ENCODE results near the gene TRMT10A.

TRMT10A gene, protein sequence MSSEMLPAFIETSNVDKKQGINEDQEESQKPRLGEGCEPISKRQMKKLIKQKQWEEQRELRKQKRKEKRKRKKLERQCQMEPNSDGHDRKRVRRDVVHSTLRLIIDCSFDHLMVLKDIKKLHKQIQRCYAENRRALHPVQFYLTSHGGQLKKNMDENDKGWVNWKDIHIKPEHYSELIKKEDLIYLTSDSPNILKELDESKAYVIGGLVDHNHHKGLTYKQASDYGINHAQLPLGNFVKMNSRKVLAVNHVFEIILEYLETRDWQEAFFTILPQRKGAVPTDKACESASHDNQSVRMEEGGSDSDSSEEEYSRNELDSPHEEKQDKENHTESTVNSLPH

DNA sequence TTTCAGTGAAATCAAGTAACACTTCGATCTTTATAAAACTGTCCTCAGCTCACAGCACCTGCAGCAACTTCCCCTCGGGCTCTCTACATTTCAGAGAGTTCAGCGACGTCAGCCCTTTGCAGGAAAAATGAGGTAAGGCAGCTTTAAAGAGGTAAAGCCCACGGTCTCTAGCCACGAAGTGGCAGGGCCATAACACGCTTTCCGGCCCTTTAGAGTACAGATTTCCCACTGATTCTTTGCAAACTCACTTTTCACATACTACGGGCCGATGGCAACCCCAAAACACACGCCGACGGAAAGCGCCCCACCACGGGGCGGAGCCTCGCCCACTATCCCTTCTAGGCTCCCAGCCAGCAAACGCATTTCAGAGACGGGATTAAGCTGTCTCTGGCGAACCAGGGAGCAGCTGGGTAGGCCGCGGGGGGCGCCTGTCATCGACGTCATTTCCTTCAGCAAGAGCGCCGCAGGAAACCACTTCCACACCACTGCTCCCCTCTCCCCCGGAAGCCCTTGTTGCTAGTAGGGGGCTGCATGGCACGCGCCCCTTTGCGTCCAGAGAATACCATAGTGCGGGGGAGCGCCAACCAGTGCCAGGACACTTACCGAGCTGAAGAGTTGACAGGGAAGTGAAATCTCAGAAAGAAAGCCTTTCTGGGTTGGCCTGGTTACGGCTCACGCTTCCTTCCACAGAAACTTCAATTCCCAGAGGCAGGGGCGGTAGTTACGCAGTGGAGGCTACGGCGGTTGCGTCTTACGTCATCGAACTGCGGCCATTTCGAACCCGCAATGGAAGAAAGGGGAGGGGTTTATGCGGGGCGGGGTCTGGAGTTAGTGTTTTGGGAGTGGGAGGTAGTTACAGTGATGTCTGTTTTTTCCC lies at the start of gene TRMT10A:
TSS of gene TRMT10A (minus strand) at position 730 of the 877 bp plus-strand sequence. CDS start 4,701 bp downstream, outside the sequence.
- no peak for TF ChIP-seq GATA1 (IDR thresholded peaks at IDR 0.05; ENCODE audit: low read depth, low read length)
- peak; percentile 85 for TF ChIP-seq POLR2A (IDR thresholded peaks at IDR 0.05; ENCODE audit: low read length)

DNA sequence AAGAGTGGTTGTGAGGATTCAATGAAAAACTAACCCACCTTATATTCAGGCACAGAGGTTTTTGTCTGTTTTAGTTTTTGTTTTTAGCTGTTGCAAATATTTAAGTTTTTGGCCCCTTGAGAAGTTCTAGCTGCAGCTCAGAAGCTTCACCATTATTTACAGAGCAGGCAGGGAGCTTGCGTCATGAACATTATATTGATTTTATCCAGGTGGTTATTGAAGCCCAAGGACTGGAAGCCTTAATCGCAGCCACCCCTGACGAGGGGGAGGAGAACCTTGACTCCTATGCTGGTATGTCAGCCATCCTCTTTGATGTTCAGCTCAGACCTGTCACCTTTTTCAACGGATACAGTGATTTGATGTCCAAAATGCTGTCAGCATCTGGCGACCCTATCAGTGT lies 48.9 kb upstream of the TRMT10A start:
- TF ChIP-seq POLR2A (IDR thresholded peaks at IDR 0.05; ENCODE audit: low read length) (no peak), GATA1 (IDR thresholded peaks at IDR 0.05; ENCODE audit: low read depth, low read length) (no peak)

More for the DNA sequence above, at the start of gene TRMT10A:
- DNase-seq, result peak; percentile 97 to 98

DNA sequence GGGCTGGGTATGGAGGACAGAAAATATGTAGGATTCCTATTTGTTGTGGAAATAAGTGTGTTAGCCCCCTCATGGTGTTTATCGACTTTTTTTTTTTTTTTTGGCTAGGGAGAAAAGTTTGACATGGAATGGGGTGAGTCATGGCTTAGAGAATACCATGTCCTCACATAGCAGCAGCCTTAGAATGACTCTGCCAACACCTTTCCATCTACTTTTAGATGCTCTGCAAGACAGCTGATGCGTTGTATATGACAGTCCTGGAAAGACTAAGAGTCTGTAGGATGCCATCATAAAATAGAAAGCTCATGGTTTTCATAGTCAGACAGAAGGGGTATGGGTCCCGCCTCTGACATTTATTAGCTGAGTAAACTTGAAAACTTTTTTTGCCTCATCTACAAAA lies 48.4 kb upstream of the TRMT10A start:
- no peak for DNase-seq
- TF ChIP-seq POLR2A (IDR thresholded peaks at IDR 0.05; ENCODE audit: low read length) (no peak), GATA1 (IDR thresholded peaks at IDR 0.05; ENCODE audit: low read depth, low read length) (no peak)

More for the DNA sequence above, 48.9 kb upstream of the TRMT10A start:
- no peak for DNase-seq

DNA sequence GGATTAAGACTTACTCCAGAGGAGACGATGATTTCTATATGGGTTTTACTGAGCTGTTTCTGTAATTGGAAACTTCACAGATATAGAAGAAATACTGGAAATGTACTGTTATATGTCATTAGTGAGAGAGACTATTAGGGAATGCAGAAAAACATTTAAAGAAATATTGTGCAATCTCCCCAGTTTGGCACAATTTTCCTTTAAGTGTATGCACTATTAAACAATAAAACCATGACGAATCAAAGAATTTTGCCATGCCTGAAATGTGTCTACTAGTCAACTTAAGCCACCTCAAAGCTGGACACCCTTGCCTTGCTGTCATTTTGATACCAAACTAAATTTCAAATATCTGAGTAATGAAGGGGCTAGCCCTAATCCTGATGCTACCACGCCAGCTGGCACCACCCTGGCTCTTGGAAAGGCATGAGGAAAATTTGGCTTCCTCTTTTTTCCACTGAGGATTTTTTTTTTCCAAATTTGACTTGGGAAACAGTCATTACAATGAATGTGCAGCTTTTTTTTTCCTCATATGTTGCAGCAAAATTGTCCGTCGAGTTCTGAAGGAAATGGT lies 46.9 kb upstream of the TRMT10A start:
- DNase-seq, result no peak
- TF ChIP-seq POLR2A (IDR thresholded peaks at IDR 0.05; ENCODE audit: low read length) (no peak), GATA1 (IDR thresholded peaks at IDR 0.05; ENCODE audit: low read depth, low read length) (no peak)

DNA sequence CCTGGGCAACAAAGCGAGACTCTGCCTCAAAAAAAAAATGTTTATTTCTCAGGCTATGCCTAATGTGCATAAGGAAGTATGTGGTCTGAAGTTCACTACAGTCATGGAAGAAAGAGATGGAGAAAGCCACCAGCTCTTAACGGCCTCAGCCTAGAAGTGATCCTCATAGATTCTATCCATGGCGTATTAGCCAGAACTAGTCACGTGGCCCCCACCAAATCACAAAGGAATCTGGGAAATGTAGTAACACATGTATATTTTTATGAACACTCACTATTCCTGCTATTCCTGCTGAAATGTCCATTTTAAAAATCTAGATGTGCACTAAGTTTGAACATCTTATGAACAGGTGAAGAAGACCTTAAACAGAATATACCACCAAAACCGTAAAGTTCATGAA lies 44.6 kb upstream of the TRMT10A start:
- TF ChIP-seq POLR2A (IDR thresholded peaks at IDR 0.05; ENCODE audit: low read length), result no peak
- no peak for DNase-seq

DNA sequence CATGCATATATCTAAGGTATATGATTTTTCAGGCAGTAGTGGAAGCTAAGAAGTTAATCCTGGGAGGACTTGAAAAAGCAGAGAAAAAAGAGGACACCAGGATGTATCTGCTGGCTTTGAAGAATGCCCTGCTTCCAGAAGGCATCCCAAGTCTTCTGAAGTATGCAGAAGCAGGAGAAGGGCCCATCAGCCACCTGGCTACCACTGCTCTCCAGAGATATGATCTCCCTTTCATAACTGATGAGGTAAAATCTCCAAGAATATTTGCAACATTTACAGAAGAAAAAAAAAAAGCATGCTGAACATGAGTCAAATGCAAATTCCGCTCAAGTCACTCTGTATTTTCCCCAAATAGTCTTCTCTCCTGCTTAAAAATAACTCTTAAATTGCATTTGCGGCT lies 42.9 kb upstream of the TRMT10A start:
- TF ChIP-seq GATA1 (IDR thresholded peaks at IDR 0.05; ENCODE audit: low read depth, low read length) (no peak), POLR2A (IDR thresholded peaks at IDR 0.05; ENCODE audit: low read length) (no peak)

DNA sequence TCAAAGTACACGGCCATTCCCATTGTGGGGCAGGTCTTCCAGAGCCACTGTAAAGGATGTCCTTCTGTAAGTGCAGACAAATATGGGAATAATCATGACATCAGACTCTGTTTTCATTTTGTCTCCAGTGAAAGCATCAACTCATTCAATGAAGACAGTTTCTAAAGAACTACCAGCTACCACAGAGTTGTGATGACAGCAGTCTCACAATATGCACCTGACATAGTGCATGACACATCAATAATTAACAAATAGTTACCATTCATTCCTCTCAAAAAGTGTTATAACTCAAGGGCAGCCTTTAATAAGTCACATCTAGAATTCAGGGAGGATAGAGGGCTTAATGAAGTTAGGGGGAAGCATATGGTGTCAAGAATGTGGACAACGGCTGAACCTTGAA lies 31.0 kb upstream of the TRMT10A start:
- no peak for DNase-seq
- TF ChIP-seq POLR2A (IDR thresholded peaks at IDR 0.05; ENCODE audit: low read length) (no peak), GATA1 (IDR thresholded peaks at IDR 0.05; ENCODE audit: low read depth, low read length) (no peak)

More for the DNA sequence above, 42.9 kb upstream of the TRMT10A start:
- no peak for DNase-seq

DNA sequence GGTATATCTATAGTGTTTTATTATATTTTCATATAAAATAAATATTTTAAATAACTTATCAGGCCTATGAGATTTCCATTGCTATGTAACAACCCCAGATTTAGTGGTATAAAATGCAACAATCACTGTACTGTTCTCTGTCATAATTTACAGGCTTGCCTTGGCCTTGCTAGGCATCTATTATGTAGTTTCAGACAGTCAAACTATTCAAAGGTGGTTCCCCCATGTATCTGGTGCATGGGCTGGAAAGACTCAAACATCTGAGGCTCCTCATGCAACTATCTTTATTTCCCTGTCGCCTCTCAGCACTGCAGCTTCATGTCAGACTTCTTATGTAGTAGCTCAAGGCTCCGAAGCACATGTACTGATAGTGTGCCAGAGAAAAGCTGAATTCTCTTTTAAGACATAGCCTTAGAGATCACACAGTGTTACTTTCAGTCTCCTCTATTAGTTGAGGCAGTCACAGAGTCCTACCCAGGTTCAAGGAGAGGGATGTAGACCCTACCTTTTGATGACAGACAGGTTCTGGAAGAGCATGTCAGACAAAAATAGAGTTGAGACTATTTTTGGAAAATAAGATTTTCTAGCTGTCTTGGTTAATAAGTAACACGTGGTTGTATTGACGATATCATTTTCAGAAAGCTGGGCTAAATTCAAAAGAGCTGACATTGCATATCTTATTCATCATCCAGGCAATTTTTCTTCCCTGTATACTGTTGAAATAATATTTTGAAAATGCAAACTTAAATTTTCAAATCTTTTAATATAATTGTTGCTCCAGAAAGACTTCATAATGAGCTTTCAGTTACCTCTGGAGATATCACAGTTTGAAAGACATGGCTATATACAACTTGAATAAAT lies 30.2 kb upstream of the TRMT10A start:
- no peak for TF ChIP-seq POLR2A (IDR thresholded peaks at IDR 0.05; ENCODE audit: low read length)
- no peak for TF ChIP-seq GATA1 (IDR thresholded peaks at IDR 0.05; ENCODE audit: low read depth, low read length)
- no peak for DNase-seq

DNA sequence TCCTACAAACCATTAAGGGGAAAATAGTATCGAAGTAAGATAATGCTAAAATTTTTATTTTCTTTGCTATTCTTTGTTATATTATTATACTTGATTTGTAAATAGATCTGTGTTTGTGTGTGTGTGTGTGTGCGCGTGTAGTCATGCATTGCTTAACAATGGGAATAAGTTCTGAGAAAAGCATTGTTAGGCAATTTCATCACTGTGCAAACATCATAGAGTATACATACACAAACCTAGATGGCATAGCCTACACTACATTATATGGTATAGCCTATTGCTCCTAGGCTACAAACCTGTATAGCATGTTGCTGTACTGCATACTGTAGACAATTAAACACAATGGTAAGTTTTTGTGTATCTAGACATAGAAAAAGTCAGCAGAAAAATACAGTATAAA lies 27.9 kb upstream of the TRMT10A start:
- TF ChIP-seq POLR2A (IDR thresholded peaks at IDR 0.05; ENCODE audit: low read length), result no peak
- TF ChIP-seq GATA1 (IDR thresholded peaks at IDR 0.05; ENCODE audit: low read depth, low read length), result no peak

DNA sequence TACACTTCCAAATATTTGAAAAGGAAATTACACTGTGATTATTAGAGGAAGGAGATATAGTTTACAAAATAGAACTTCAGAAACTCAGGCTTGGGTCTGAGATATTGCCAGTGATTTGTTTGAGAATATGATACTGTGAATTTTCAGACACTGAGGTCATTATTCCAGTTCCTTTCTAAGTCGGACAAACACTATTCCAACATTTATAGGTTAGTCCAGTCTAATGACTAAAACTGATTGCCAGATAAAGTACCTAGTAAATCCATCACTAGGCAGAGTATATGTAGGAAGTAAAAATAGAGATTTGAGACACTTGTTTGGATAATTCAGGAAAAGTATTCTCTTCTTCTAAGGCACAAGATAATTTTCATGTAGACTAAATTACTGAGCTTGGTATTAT lies 24.0 kb upstream of the TRMT10A start:
- DNase-seq, result no peak
- no peak for TF ChIP-seq POLR2A (IDR thresholded peaks at IDR 0.05; ENCODE audit: low read length)

More for the DNA sequence above, 27.9 kb upstream of the TRMT10A start:
- no peak for DNase-seq

DNA sequence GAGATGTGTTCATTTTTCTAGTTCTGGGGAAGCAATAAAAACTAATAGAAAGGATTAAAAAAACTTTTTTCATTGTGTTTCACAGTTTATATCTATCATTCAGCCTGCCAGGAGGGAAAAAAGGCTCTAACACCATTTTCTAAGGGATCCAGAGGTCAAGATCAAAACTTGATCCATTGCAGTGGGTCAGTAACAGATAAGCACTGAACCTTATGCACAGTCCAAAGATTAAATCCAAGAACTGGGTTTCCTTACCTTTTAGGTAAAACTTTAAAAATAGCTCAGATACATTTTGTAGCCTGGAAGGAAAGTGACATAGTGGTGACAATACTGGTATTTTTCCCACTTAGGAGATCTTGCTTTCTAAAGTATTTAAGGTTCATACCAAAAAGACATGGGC lies 23.5 kb upstream of the TRMT10A start:
- DNase-seq, result no peak
- TF ChIP-seq GATA1 (IDR thresholded peaks at IDR 0.05; ENCODE audit: low read depth, low read length) (no peak), POLR2A (IDR thresholded peaks at IDR 0.05; ENCODE audit: low read length) (no peak)

DNA sequence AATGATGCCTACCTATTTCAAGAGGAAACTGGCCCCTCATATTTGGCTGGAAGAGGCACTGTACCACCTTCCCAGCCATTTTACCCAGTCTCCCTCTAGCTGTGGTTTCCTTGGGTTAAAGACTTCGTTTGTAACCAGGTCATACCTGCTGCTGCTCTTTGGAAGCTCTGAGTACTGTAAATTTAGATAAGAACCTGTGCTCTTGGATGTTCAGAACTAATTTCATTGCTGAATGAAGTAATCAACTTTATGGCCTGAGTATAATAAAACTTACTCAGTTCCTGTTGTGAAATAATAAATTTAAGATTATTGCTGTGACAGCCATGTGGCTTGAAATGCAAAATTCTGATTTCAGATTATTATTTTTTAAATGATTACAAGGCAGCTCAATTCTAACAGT lies 23.0 kb upstream of the TRMT10A start:
- no peak for DNase-seq
- TF ChIP-seq POLR2A (IDR thresholded peaks at IDR 0.05; ENCODE audit: low read length) (no peak), GATA1 (IDR thresholded peaks at IDR 0.05; ENCODE audit: low read depth, low read length) (no peak)

DNA sequence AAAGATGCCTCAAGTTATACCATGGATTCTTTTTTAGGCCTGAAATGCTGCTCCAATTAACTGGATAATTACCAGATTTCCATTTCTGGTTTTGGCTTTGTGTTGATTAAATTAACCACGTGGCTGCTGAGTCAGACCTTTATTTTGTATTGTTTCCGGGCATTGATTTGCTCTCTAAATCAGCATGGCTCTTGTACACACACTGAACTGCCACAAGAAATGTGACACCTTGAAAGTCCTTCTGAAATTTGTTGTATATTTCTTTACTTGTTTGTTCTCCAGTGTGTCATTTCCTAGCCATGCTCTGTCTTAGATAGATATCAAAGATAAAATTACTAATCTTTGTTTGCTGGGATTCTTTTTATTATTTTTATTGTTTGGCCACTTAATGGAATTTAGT lies 22.5 kb upstream of the TRMT10A start:
- no peak for DNase-seq

More for the DNA sequence above, 22.5 kb upstream of the TRMT10A start:
- no peak for TF ChIP-seq GATA1 (IDR thresholded peaks at IDR 0.05; ENCODE audit: low read depth, low read length)
- no peak for TF ChIP-seq POLR2A (IDR thresholded peaks at IDR 0.05; ENCODE audit: low read length)

Measured in erythroblast (primary cell).